Heart right ventricle (tissue), 16 donors: ENCODE measurements around the gene ACTL6B. TPM values are rescaled to one million over a fixed set of nuclear protein-coding genes. Genes with fewer than 3 reads are reported as not detected.
A peak's percentile ranks its signal among the peaks of the same experiment; 100 is the strongest.

Experiments
- ATAC-seq, 8 donors: fragments of 200-7000 bp; cut with Tn5 transposase; one replicate each; pipeline ENCODE4 v1.9.1; 2020; ENCODE audit warnings: mild to moderate bottlenecking in 8 of 8, moderate library complexity in 8 of 8, moderate number of reproducible peaks in 1 of 8
- DNase-seq, 2 donors: peaks; one replicate each; pipeline ENCODE4 v3.0.0-alpha.2; 2020
- H3K27ac ChIP-seq, 10 donors: fragments of 200-600 bp; sonication (generic) in 2 of 10; one replicate each; pipeline versions ENCODE4 v1.5.0 to v1.8.0; 2020 to 2022; ENCODE audit warnings: mild to moderate bottlenecking in 3 of 10
- H3K27me3 ChIP-seq, 7 donors: fragments of 200-600 bp; one replicate each; pipeline ENCODE4 v1.8.0; 2021 to 2022; ENCODE audit warnings: mild to moderate bottlenecking in 2 of 7
- H3K36me3 ChIP-seq, 9 donors: fragments of 200-600 bp; sonication (generic) in 1 of 9; one replicate each; pipeline versions ENCODE4 v1.5.0 to v1.8.0; 2020 to 2022; ENCODE audit warnings: mild to moderate bottlenecking in 2 of 9
- H3K4me1 ChIP-seq, 9 donors: fragments of 200-600 bp; sonication (generic) in 1 of 9; one replicate each; pipeline versions ENCODE4 v1.5.0 to v1.8.0; 2020 to 2022; ENCODE audit warnings: mild to moderate bottlenecking in 4 of 9
- H3K4me3 ChIP-seq, 10 donors: fragments of 200-600 bp; sonication (generic) in 2 of 10; one replicate each; pipeline versions ENCODE4 v1.5.0 to v1.8.0; 2020 to 2022; ENCODE audit warnings: mild to moderate bottlenecking in 7 of 10, moderate library complexity in 2 of 10
- H3K9me3 ChIP-seq, 11 donors: fragments of 200-600 bp in 10 of 11; sonication (generic) in 2 of 11; one replicate each; pipeline versions ENCODE4 v1.5.0 to v1.8.0; 2013 to 2022; ENCODE audit warnings: mild to moderate bottlenecking in 2 of 11, control low read depth in 1 of 11, moderate library complexity in 1 of 11
- WGBS, 2 donors: extraction: QIAGEN DNeasy Blood & Tissue Kit; methylation state at CpG; one replicate each; pipeline ENCODE4 v1.1.7; 2013; ENCODE audit warnings: inconsistent platforms in 1 of 2; 5-methylcytosine and 5-hydroxymethylcytosine counted together
- intact Hi-C, 10 donors: fragments of 100-400 bp; cut with DNase I; formaldehyde crosslinking; loops; one replicate each; pipeline versions ENCODE4 v1.11.1 to v1.14.2; 2022
- polyA plus RNA-seq, 2 donors: library from polyadenylated mRNA; stranded (reverse); fragments of 200-250 nt; gene quantifications; one replicate each; pipeline ENCODE4 v1.2.3, GENCODE V29; 2013
- total RNA-seq, 10 donors: library from RNA; stranded (reverse); fragmentation: NEBNext Ultra II Directional in 3 of 10; extraction: Animal tissue kit (Norgen Biotek cat#: 25700) in 3 of 10; gene quantifications; one replicate each; pipeline versions ENCODE4 v1.2.1 to v1.2.4, GENCODE V29; 2021 to 2023
- TF ChIP-seq, protein P1 (sequence below), 9 donors: fragments of 200-600 bp; sonication (generic) in 2 of 9; IDR thresholded peaks; one replicate each; pipeline versions ENCODE4 v1.5.0 to v1.8.0; 2021 to 2022; ENCODE audit warnings: antibody characterized with exemption in 9 of 9, mild to moderate bottlenecking in 5 of 9, moderate library complexity in 1 of 9
- donor health status: Arrhythmogenic right ventricular cardiomyopathy.
- donor health status: ischemic (EF 13 %, LVEDD 7.1; RV severe dilation, severe dysfunction).
- donor health status: healthy with polysubstance abuse.
- donor health status: DM: no; HTN: yes; CAD: no.
- donor health status: DM: no; HTN: no; CAD: no.
- donor health status: ischemic (EF 25% LVEDD 6.9; RV normal size, moderate dysfunction).
- donor health status: ischemic (EF 25% LVEDD 5.7; RV mildly dilated, moderate dysfunction).
- donor health status: healthy.
- donor health status: DM: yes; HTN: yes; CAD: no.
- donor health status: Ischemic cardiomyopathy.
- donor health status: ischemic (EF 35%, LVEDD 5.7; RV mildly dilated, moderate dysfunction).
- donor health status: nonischemic (EF 11% LVEDD 7.7; RV severe dilation, severe dysfunction).
- donor health status: DM: yes; HTN: yes; CAD: no.
- donor health status: PGD.
- donor health status: ischemic (EF 29% LVEDD 5.4; RV normal size, mild dysfunction).
- donor health status: nonischemic (EF 23%, LVEDD 6.1; RV moderate dilation, normal function).

Gene ACTL6B
- total and polyA plus RNA-seq, 12 donors, result not detected

- H3K9me3 ChIP-seq, result no peaks in the 10 kb centered on the region
- H3K27ac ChIP-seq, result peak overlapping the region in 6 of 10 donors; percentile 4 to 55 (median 21)
- DNase-seq (no peak), ATAC-seq (peak in 2 of 8 donors; percentile 0 to 1)
- 85 to 86% methylated on average over 17 to 18 of the region's 18 CpGs for WGBS, 2 donors
- intact Hi-C loops, result loop anchor here in 4 of 10 donors (5.0 to 10.0 kb wide), 3 partner anchors 73 to 216 kb away; partner anchors contain the start of genes SPACDR (in 2 of the 4) and TSC22D4 (in 1 of the 4)
- TF ChIP-seq, protein P1, sequence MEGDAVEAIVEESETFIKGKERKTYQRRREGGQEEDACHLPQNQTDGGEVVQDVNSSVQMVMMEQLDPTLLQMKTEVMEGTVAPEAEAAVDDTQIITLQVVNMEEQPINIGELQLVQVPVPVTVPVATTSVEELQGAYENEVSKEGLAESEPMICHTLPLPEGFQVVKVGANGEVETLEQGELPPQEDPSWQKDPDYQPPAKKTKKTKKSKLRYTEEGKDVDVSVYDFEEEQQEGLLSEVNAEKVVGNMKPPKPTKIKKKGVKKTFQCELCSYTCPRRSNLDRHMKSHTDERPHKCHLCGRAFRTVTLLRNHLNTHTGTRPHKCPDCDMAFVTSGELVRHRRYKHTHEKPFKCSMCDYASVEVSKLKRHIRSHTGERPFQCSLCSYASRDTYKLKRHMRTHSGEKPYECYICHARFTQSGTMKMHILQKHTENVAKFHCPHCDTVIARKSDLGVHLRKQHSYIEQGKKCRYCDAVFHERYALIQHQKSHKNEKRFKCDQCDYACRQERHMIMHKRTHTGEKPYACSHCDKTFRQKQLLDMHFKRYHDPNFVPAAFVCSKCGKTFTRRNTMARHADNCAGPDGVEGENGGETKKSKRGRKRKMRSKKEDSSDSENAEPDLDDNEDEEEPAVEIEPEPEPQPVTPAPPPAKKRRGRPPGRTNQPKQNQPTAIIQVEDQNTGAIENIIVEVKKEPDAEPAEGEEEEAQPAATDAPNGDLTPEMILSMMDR (IDR thresholded peaks at IDR 0.05), result no peak
- no peak overlapping the region for H3K4me3 ChIP-seq
- H3K4me1 ChIP-seq, result peaks cover 0 to 45% (median 23%) of the 10 kb centered on the region in 9 donors
- peaks cover 0 to 96% (median 71%) of the 10 kb centered on the region in 9 donors for H3K36me3 ChIP-seq
- no peaks in the 10 kb centered on the region for H3K27me3 ChIP-seq
Measured at GRCh38 chr7:100680576-100681271, 24.5 kb upstream of the ACTL6B start.

- Histone ChIP-seq H3K4me3 (no peak overlapping the region), H3K9me3 (no peaks in the 10 kb centered on the region), H3K27ac (peak overlapping the region in 6 of 10 donors; percentile 4 to 55 (median 50)), H3K36me3 (peaks cover 0 to 89% (median 64%) of the 10 kb centered on the region in 9 donors), H3K27me3 (no peaks in the 10 kb centered on the region), H3K4me1 (peaks cover 0 to 49% (median 23%) of the 10 kb centered on the region in 9 donors)
- DNase-seq, result peak in 1 of 2 donors; percentile 48
- intact Hi-C loops, result loop anchor here in 7 of 10 donors (5.0 to 10.0 kb wide), 5 partner anchors 68 to 248 kb away; partner anchors contain the start of genes SPACDR (in 2 of the 7), TSC22D4 (in 2 of the 7) and MOSPD3 (in 1 of the 7)
- ATAC-seq, result peak in 6 of 8 donors; percentile 7 to 41 (median 21)
- TF ChIP-seq, protein P1 (IDR thresholded peaks at IDR 0.05), result no peak
- 71 to 78% methylated on average over 13 of the region's 13 CpGs for WGBS, 2 donors
Measured at GRCh38 chr7:100679927-100680575, 23.8 kb upstream of the ACTL6B start.

GRCh38 chr7:100679129-100679926 lies 23.1 kb upstream of the ACTL6B start:
- Histone ChIP-seq H3K4me3 (no peak overlapping the region), H3K36me3 (peaks cover 0 to 82% (median 57%) of the 10 kb centered on the region in 9 donors), H3K27ac (peak overlapping the region in 4 of 10 donors; percentile 49 to 53 (median 52)), H3K9me3 (no peaks in the 10 kb centered on the region), H3K4me1 (peaks cover 0 to 49% (median 23%) of the 10 kb centered on the region in 9 donors), H3K27me3 (no peaks in the 10 kb centered on the region)
- DNase-seq, result no peak
- ATAC-seq, result no peak
- TF ChIP-seq, protein P1 (IDR thresholded peaks at IDR 0.05), result no peak
- 67 to 69% methylated on average over 12 to 13 of the region's 13 CpGs for WGBS, 2 donors
- intact Hi-C loops, result loop anchor here in 3 of 10 donors (5.0 to 10.0 kb wide), 3 partner anchors 67 to 247 kb away; partner anchors contain the start of genes MOSPD3 (in 1 of the 3) and TSC22D4 (in 1 of the 3)
